AG04450 (cell line): ENCODE measurements around the gene GJB6. TPM values are rescaled to one million over a fixed set of nuclear protein-coding genes. Genes with fewer than 3 reads are reported as not detected.

ENCODE experiments used
- CTCF ChIA-PET: fragments of 300-600, 350-600 bp; formaldehyde crosslinking; extraction: SDS; loops from one replicate; lab custom pipeline; 2022; ENCODE audit warnings: antibody characterized with exemption, inconsistent platforms; lab: Charles Lee
- POLR2A ChIA-PET: fragments of 350-600 bp; formaldehyde crosslinking; extraction: SDS; loops from one replicate; lab custom pipeline; 2021; ENCODE audit warnings: antibody characterized with exemption, inconsistent platforms; lab: Yijun Ruan, JAX
- DNase-seq: peaks from one replicate; pipeline ENCODE4 v3.0.0-alpha.2; 2011; ENCODE audit warnings: low read depth, low spot score
- H3K27ac ChIP-seq: one replicate; pipeline ENCODE4 v1.5.1; 2012; ENCODE audit warnings: low read depth, low read length, control low read depth
- H3K27me3 ChIP-seq: one replicate; pipeline ENCODE4 v1.6.0; 2012; ENCODE audit warnings: low read length; ENCODE audit not compliant: control insufficient read depth, insufficient read depth
- H3K4me3 ChIP-seq: 2 replicates; pipeline ENCODE4 v1.5.1; 2011; ENCODE audit warnings: mild to moderate bottlenecking, low read depth, low read length, control low read depth
- H3K9me3 ChIP-seq: 2 replicates; pipeline ENCODE4 v1.5.1; 2012; ENCODE audit warnings: low read length; ENCODE audit not compliant: control insufficient read depth, insufficient read depth
- polyA plus RNA-seq: library from polyadenylated mRNA; depleted of rRNA; stranded (reverse); fragments of >200 nt; gene quantifications from 2 replicates; pipeline ENCODE4 v1.2.3, GENCODE V29; 2011
- TF ChIP-seq, protein P1 (sequence below): IDR thresholded peaks from 2 replicates; pipeline ENCODE4 v1.5.1; 2011; ENCODE audit warnings: low read depth, low read length, control low read depth, inconsistent platforms

GJB6 gene
- polyA plus RNA-seq, 1 experiment = not detected

GRCh38 chr13:20247403-20247802 lies 15.3 kb upstream of the GJB6 start:
- TF ChIP-seq, protein P1, sequence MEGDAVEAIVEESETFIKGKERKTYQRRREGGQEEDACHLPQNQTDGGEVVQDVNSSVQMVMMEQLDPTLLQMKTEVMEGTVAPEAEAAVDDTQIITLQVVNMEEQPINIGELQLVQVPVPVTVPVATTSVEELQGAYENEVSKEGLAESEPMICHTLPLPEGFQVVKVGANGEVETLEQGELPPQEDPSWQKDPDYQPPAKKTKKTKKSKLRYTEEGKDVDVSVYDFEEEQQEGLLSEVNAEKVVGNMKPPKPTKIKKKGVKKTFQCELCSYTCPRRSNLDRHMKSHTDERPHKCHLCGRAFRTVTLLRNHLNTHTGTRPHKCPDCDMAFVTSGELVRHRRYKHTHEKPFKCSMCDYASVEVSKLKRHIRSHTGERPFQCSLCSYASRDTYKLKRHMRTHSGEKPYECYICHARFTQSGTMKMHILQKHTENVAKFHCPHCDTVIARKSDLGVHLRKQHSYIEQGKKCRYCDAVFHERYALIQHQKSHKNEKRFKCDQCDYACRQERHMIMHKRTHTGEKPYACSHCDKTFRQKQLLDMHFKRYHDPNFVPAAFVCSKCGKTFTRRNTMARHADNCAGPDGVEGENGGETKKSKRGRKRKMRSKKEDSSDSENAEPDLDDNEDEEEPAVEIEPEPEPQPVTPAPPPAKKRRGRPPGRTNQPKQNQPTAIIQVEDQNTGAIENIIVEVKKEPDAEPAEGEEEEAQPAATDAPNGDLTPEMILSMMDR = no peak
- Histone ChIP-seq H3K27ac (no peak overlapping the region), H3K9me3 (no peaks in the 10 kb centered on the region), H3K4me3 (no peak overlapping the region), H3K27me3 (peaks cover 24% of the 10 kb centered on the region)
- ChIA-PET POLR2A (no interaction called here), CTCF (no interaction called here)
- DNase-seq = no peak

- no peak overlapping the region for H3K27ac ChIP-seq
- TF ChIP-seq, protein P1 = no peak
- ChIA-PET POLR2A (no interaction called here), CTCF (no interaction called here)
- no peak overlapping the region for H3K4me3 ChIP-seq
- no peak for DNase-seq
- H3K27me3 ChIP-seq = peaks cover 38% of the 10 kb centered on the region
- no peaks in the 10 kb centered on the region for H3K9me3 ChIP-seq
Observed at GRCh38 chr13:20241593-20241992, 9.5 kb upstream of the GJB6 start.

DNA sequence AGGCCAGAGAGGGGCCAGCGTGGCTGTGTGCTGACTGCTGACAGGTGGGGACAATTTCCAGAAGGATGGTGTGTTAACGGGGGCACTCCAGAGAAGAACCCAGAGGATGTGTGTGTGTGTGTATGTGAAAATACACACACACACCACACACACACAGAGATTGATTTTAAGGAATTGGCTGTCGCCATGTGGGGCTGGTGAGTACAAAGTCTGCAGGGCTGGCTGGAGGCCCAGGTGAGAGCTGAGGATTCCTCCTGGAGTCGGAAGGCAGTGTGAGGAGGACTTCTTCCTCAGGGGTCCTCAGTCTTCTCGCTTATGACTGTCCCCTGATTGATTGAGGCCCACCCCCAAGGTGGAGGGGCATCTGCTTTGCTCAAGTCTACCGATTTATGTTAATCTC lies 7.6 kb upstream of the GJB6 start:
- DNase-seq = no peak
- Histone ChIP-seq H3K4me3 (no peak overlapping the region), H3K27ac (no peak overlapping the region), H3K9me3 (no peaks in the 10 kb centered on the region), H3K27me3 (peaks cover 50% of the 10 kb centered on the region)
- ChIA-PET POLR2A (no interaction called here), CTCF (no interaction called here)
- TF ChIP-seq, protein P1 = no peak

DNA sequence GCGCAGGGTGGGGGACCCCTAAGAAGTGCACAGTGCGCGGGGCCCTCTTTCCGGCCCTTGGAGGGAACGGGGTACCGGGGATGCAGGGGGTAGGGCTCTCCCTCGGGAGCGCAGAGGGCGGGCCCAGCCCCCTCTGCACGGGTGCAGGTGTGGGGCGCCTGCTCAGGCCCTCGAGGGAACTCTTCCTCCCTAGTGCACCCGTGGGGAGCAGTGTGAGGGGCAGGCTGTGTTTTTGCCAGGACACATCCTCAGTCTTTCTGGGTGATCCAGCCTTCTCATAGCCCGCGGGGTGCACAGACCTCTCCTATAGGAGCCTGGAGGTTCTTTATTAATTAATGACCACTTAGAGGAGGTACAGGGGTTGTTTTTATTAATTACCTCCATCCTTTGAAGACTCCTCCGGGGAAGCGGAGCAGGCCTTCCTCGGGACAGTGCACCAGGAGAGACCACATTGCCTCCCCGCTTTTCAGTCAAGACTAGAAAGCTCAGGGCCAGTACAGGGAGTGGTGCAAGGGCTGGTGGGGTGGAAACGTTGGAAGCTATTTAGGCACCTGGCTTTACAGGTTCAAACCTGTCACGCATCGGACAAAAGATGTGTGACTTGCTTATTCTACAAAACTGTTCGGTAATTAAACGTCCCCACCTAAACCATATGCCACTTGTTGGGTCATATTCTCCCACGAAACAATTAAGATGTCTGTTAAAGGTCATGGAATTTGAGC lies 598 bp upstream of the GJB6 start:
- CTCF ChIA-PET = no interaction called here
- POLR2A ChIA-PET = interaction anchor here (0.5 kb wide), 1 partner anchor 188 kb away, joined by 3 read pairs; no protein-coding TSS in a partner anchor
- no peaks in the 10 kb centered on the region; the same call in 1 of the 2 replicates for H3K9me3 ChIP-seq
- no peak overlapping the region for H3K4me3 ChIP-seq
- H3K27me3 ChIP-seq = peaks cover 63% of the 10 kb centered on the region
- no peak for DNase-seq
- TF ChIP-seq, protein P1 = no peak
- H3K27ac ChIP-seq = no peak overlapping the region

GRCh38 chr13:20230913-20231838 lies 943 bp downstream of the GJB6 start:
- TF ChIP-seq, protein P1 = no peak
- H3K4me3 ChIP-seq = no peak overlapping the region
- DNase-seq = no peak
- H3K9me3 ChIP-seq = no peaks in the 10 kb centered on the region; the same call in 1 of the 2 replicates
- H3K27me3 ChIP-seq = peaks cover 58% of the 10 kb centered on the region
- POLR2A ChIA-PET = no interaction called here
- no peak overlapping the region for H3K27ac ChIP-seq
- CTCF ChIA-PET = no interaction called here
